ENCODE measurements around the gene SCAPER. TPM values are rescaled to one million over a fixed set of nuclear protein-coding genes. Genes with fewer than 3 reads are reported as not detected.

The SCAPER gene
- total RNA-seq, 1 experiment from 2014 or later: 14.7 TPM

GRCh38 chr15:76664411-76664810 lies 240.7 kb downstream of the SCAPER start:
- Histone ChIP-seq H2AFZ (ENCODE audit: low read depth, low read length, poor library complexity, severe bottlenecking) (no peak overlapping the region), H3K79me2 (ENCODE audit: insufficient read depth, low read length) (no peaks in the 10 kb centered on the region), H3K4me1 (ENCODE audit: control insufficient read depth in 1 of 2, insufficient read depth in 2 of 2, low read length in 2 of 2) (no peaks in the 10 kb centered on the region), H3K4me3 (replicated peaks in 1 of 2; ENCODE audit: low read depth in 1 of 2, low read length in 2 of 2) (no peak overlapping the region), H3K4me2 (ENCODE audit: low read length) (no peak overlapping the region), H3K27ac (ENCODE audit: low read depth, low read length) (no peak overlapping the region), H3K27me3 (ENCODE audit: insufficient read depth, low read length) (no peaks in the 10 kb centered on the region), H3K9me3 (ENCODE audit: control insufficient read depth in 1 of 2, insufficient read depth in 1 of 2, low read depth in 1 of 2, low read length in 2 of 2) (no peaks in the 10 kb centered on the region), H4K20me1 (ENCODE audit: insufficient read depth) (no peaks in the 10 kb centered on the region), H3K9ac (ENCODE audit: low read length) (no peak overlapping the region), H3K36me3 (ENCODE audit: control insufficient read depth in 1 of 2, insufficient read depth in 2 of 2, low read length in 2 of 2) (no peaks in the 10 kb centered on the region), H3K9me2 (ENCODE audit: insufficient read depth) (no peaks in the 10 kb centered on the region)
- CTCF ChIA-PET: no interaction called here
- intact Hi-C loops (cut with micrococcal nuclease): no loop called here
- POLR2A ChIA-PET: no interaction called here
- DNase-seq (ENCODE audit: low read depth, low spot score) (no peak), ATAC-seq (no peak)
- no TSS peak for BruUV-seq (replicated peaks)
- TF ChIP-seq REST (IDR thresholded peaks at IDR 0.05; ENCODE audit: low read depth): no peak
- no peak for TF ChIP-seq SIN3A (IDR thresholded peaks at IDR 0.05; ENCODE audit: low read depth)
- no peak for TF ChIP-seq JUND (IDR thresholded peaks at IDR 0.05)
- TF ChIP-seq FOSL1 (IDR thresholded peaks at IDR 0.05; ENCODE audit: low read depth): no peak
- TF ChIP-seq TCF7L2 (IDR thresholded peaks at IDR 0.05; ENCODE audit: borderline replicate concordance, extremely low read depth, insufficient read depth, insufficient read length): no peak
- no peak for TF ChIP-seq RAD21 (IDR thresholded peaks at IDR 0.05; ENCODE audit: low read depth)
- no peak for TF ChIP-seq POLR2A (IDR thresholded peaks at IDR 0.05; ENCODE audit: borderline replicate concordance, extremely low read depth, insufficient read depth, insufficient read length)
- no peak for TF ChIP-seq EZH2phosphoT487 (IDR thresholded peaks at IDR 0.05; ENCODE audit: borderline replicate concordance)
- TF ChIP-seq MAX (IDR thresholded peaks at IDR 0.05): no peak
- TF ChIP-seq CTCF (IDR thresholded peaks at IDR 0.05 in 2 of 3, conservative IDR thresholded peaks at IDR 0.05 in 1 of 3; ENCODE audit: borderline replicate concordance in 1 of 3, insufficient read depth in 1 of 3, low read depth in 2 of 3, low read length in 2 of 3): no peak
- no peak for TF ChIP-seq YY1 (IDR thresholded peaks at IDR 0.05; ENCODE audit: extremely low read depth, insufficient replicate concordance, low read depth, low read length)
- TF ChIP-seq ZFX (IDR thresholded peaks at IDR 0.05): no peak
- no peak for TF ChIP-seq SRF (IDR thresholded peaks at IDR 0.05; ENCODE audit: low read depth)
- no peak for TF ChIP-seq ZBTB33 (IDR thresholded peaks at IDR 0.05; ENCODE audit: extremely low read depth, insufficient replicate concordance, low read length)
- RAD21 ChIA-PET (ENCODE audit: low non-redundant PET in 1 of 2, low total read pairs in 2 of 2, uncharacterized antibody in 2 of 2, unreplicated experiment in 2 of 2): no interaction called here

Measured in HCT116 (cell line).